Fibroblast of skin of left biceps (primary cell): Measurements from ENCODE around the gene CLRN1.
"Not testable (repeated sequence)": the region's sequence is repeated elsewhere in the genome, so short reads cannot be mapped to it uniquely, and the experiment has no call there.

Experiments
- DNase-seq, 2 experiments: peaks; one replicate each; pipeline ENCODE4 v3.0.0-alpha.2; 2013; ENCODE audit warnings: low read depth in 2 of 2

Gene CLRN1, protein sequence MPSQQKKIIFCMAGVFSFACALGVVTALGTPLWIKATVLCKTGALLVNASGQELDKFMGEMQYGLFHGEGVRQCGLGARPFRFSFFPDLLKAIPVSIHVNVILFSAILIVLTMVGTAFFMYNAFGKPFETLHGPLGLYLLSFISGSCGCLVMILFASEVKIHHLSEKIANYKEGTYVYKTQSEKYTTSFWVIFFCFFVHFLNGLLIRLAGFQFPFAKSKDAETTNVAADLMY

DNA sequence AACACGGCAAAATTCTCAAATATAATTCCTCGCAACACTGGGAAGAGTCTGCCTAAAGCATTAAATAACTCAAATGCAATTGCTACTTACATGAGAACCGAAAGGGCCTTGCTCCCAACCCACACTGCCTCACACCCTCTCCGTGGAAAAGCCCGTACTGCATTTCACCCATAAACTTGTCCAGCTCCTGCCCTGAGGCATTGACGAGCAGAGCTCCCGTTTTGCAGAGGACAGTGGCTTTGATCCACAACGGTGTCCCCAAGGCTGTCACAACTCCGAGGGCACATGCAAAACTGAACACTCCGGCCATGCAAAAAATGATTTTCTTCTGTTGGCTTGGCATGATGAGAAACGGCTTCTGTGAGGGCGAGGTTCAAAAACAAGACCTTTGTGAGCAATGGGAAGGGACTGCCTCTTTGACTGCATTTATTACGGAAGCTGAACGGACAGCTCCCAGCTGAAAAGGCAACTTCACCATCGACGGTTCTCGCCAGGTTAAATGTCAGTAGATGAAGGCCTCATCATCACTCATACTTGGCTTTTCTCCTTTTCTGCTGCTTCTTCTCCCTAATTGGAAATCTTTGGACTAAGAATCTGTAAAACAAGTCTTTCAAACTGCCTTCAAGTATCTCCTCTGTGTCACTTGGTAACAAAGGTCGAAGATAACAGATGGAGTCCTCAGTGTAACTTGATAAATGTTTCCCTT lies at the start of gene CLRN1:
Gene CLRN1, minus strand, starts transcription at position 362 of the 706 bp plus-strand sequence. Its CDS starts 19 bp downstream, at position 343.
- DNase-seq: no peak

DNA sequence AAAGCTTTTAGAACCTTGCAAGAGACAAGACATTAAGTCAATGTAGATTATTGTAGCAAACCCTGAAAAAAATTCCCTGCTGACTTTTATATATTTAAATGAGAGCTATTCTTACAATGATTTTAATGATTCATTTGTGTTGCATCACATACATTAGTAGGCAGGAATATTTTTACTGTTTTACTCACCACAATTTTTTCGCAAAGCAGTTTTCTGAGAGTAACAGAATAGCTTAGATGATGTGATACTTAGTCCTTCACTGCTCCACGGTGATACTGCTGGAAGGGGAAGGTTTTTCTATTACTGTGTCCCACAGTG lies 43.9 kb upstream of the CLRN1 start:
- DNase-seq: peak; percentile 44 to 53

DNA sequence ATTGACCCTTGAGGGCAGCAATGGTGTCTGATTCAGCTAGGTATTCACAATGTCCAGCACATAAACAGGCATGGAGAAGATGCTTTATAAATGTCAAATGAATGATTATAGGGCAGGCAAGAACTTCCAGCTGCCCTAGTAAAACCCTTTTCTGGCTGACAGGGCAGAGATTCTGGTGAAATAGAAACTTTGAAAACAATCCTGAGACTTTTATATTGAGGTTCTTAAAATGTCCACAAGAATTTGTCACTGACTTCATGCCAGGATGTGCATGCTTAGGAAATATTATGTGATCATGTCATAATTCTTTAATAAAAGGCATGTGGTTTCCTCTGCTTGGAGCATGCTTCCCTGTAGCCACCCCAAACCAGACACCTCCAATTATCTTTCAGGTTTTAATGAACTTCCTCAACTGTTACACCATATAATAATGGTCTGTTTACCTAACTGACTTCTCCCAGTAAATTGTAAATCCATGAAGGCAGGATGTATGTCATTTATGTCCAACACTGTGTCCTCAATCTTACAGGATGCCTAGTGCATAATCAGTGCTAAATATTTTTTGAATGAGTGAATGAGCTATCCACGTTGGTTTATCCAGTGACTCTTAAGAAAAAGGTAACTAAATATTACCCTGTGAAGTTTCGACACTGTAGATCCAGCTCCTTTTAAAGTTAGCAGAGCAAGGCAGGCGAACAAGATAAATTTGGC lies 43.4 kb upstream of the CLRN1 start:
- peak; percentile 54 for DNase-seq

- DNase-seq: no peak
Observed at GRCh38 chr3:151015181-151015580, 42.7 kb upstream of the CLRN1 start.

- DNase-seq: no peak
Observed at GRCh38 chr3:151014501-151015018, 42.0 kb upstream of the CLRN1 start.

DNA sequence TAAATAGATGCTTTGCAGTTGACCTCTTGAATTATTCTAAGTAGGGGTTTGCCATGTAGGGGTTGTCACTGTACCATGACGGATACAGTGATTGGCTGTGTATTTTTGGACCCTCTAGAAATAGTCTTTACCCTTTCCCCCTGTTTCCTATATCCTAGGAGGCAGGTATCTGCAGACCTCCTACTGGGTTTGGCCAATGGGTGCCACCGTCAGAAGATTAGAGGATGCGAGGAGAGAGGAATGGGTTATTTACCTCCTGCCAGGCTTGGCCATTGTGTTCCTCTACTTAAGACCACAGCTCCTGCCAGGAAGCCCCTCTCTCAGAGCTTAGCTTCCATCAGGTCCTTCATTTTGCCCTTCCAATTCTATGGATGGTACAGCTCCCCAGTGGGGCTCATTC lies 40.2 kb upstream of the CLRN1 start:
- no peak for DNase-seq

GRCh38 chr3:151011427-151011826 lies 38.9 kb upstream of the CLRN1 start:
- DNase-seq: peak; percentile 16 to 22

- no peak for DNase-seq
Observed at GRCh38 chr3:151009981-151010380, 37.5 kb upstream of the CLRN1 start.

DNA sequence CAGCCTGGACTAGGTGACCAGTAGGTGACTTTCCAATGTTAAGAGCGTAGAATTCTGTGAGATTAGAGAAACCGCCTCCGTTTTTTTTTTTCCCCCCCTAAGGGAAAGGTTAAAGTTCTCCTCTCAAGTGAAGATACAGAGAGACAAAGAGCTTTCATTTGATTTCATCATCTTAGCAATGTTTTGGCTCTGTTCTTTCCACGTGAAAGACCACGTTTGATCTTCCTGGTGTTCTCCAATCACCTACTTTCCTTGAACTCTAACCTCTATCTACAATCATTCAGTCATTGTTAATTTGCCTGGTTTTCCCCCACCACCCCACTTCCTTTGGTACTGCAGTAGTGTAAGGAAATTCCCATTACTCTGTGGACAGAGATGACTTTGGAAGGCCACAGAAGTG lies 36.9 kb upstream of the CLRN1 start:
- no peak for DNase-seq

- peak; percentile 38 to 42 for DNase-seq
Observed at GRCh38 chr3:151008699-151009098, 36.2 kb upstream of the CLRN1 start.

GRCh38 chr3:151003768-151004134 lies 31.2 kb upstream of the CLRN1 start:
- DNase-seq: no peak

DNA sequence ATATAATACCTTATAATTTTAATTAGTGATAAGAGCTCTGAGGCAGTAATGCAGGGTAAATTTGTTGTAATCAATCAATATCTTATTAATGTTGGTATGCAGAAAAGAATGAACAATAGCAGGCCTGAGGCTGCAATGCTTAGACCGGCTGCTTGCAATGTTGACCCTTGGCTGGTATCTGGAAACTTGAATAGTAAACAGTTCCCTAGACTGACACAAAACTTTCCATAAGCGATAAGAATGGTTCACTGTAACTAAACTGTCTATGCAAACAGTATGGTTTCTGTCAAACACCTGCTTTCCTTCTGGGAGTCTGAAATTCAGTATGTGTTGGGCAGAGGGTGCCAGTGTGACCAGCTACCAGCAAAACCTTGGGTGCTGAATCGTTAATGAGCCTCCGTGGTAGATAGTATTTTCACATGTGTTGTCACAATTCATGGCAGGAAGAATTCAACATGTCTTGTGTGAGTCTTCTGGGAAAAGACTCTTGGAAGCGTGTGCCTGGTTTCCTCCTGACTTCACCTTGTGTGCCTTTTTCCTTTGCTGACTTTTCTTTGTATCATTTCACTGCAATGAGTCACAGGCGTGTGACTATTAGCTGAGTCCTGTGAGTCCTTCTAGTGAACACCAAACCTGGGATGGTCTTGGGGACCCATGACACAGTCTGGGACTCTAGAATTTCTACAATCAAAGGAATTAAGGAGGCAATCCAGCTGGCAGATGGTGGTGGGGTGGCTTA lies 30.7 kb upstream of the CLRN1 start:
- no peak for DNase-seq

- no peak for DNase-seq
Observed at GRCh38 chr3:151002003-151002981, 29.8 kb upstream of the CLRN1 start.

- DNase-seq: no peak
Observed at GRCh38 chr3:150998996-150999395, 26.5 kb upstream of the CLRN1 start.

GRCh38 chr3:150996731-150997130 lies 24.2 kb upstream of the CLRN1 start:
- DNase-seq: no peak

DNA sequence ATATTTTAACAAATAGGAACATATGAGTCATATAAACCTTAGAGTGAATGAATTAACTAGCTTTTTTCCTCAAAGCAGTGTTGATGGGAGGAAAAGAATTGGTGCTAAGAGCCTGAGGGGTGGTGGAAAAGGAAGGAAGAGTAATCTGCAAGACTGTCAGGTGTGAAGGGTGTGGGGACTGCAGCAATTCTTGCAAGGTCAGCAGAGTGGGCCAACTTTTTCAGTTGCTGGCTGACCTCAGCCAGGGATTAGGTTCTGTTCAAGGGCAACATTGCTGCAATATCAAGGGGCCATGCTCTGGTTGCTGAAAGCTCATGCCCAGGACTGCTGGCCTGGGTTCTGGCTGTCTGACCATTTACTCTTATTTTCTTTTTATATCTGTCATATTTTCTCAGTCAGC lies 23.0 kb upstream of the CLRN1 start:
- DNase-seq: no peak

DNA sequence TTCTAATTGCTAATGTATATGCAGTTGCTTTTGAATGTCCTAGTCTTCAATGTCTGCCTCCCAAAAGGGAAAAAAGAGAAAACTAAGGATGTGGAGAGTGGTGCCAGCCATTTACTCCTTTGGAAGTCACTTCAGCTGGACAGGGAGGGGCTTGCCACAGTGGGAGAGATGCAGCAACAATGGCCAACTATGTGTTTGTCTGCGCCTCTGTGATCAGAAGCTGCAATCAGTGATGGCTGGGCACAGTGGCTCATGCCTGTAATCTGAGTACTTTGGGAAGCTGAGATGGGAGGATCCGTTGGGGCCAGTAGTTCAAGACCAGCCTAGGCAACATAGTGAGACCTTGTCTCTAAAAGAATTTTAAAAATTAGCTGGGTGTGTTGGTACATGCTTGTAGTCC lies 16.7 kb upstream of the CLRN1 start:
- no peak for DNase-seq

GRCh38 chr3:150988395-150988794 lies 15.9 kb upstream of the CLRN1 start:
- not testable (repeated sequence) for DNase-seq

GRCh38 chr3:150985711-150986110 lies 13.2 kb upstream of the CLRN1 start:
- no peak for DNase-seq

DNA sequence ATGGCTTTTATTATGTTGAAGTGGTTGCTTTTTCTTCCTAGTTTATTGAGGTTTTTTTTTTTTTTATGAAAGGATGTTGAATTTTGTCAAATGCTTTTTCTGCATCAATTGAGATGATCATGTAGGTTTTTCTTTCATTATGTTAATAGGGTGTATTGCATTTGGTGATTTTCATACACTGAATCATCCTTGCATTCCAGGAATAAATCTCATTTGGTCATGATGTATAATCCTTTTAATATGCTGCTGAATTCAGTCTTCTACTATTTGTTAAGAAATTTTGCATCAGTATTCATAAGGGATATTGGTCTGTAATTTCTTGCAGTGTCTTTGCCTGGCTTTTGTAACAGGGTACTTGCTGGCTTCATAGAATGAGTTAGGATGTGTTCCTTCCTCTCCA lies 11.5 kb upstream of the CLRN1 start:
- DNase-seq: peak in 1 of 2 experiments; percentile 3

GRCh38 chr3:150978566-150979148 lies 6.1 kb upstream of the CLRN1 start:
- no peak for DNase-seq
